ENCODE data around the gene AMBRA1.

DNA sequence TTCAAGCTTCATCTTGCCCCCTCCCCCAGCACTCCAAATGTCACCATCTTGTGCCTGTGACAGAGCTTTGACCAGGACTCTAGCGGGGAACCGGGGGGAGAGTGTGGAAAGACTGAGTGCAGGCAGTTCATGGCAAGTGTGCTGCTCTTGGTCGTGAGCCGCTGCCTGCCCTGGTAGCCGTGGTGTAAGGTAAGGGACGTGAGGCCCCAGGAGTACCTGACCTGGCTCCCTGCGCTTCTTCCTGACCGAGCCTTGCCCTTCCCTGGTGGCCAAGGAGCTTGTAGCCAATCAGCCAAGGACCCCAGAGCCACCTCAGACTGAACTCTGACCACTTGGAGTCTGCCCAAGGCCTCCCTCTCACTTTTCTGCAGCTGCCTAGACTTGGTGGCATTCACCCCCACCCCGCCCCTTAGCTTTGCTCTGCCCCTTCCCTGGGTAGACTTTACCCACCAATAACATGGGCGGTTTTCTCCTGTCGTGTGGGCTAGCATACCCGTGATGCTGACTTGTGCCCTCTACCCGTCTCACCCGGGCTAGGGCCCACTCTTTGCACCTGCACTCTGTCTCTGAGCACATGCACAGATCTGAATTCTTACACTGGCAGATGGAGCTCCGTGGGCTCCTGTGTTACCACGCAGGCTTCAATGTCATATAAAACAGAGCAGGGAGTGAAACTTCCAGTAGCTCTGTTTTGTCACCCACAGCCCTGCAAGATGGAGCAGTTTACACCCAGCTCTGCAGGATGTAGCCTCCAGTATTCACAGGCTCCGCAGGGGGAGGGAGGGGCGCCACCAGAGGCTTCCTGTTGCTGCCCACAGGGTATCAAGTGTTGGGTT lies 245.0 kb downstream of the AMBRA1 start:
- no peak for TF ChIP-seq EP300 (IDR thresholded peaks at IDR 0.05; ENCODE audit: borderline replicate concordance in 1 of 2, low read depth in 2 of 2, low read length in 2 of 2)
- TF ChIP-seq POLR2AphosphoS5 (IDR thresholded peaks at IDR 0.05; ENCODE audit: low read depth, low read length): no peak
- TF ChIP-seq JUND (IDR thresholded peaks at IDR 0.05; ENCODE audit: low read length): no peak
- TF ChIP-seq CTCF (IDR thresholded peaks at IDR 0.05; ENCODE audit: control extremely low read depth in 1 of 3, insufficient read depth in 1 of 3, low read depth in 1 of 3, low read length in 3 of 3): no peak
- TF ChIP-seq POLR2A (IDR thresholded peaks at IDR 0.05; ENCODE audit: control extremely low read depth in 1 of 2, low read depth in 2 of 2, low read length in 2 of 2): no peak
- TF ChIP-seq RAD21 (IDR thresholded peaks at IDR 0.05 in 1 of 2, conservative IDR thresholded peaks at IDR 0.05 in 1 of 2; ENCODE audit: low read depth in 2 of 2, low read length in 2 of 2): no peak
- no peak for TF ChIP-seq TAF1 (IDR thresholded peaks at IDR 0.05; ENCODE audit: low read depth, low read length)

All from H1 (cell line).